ENCODE data around the gene LINC01488.

DNA sequence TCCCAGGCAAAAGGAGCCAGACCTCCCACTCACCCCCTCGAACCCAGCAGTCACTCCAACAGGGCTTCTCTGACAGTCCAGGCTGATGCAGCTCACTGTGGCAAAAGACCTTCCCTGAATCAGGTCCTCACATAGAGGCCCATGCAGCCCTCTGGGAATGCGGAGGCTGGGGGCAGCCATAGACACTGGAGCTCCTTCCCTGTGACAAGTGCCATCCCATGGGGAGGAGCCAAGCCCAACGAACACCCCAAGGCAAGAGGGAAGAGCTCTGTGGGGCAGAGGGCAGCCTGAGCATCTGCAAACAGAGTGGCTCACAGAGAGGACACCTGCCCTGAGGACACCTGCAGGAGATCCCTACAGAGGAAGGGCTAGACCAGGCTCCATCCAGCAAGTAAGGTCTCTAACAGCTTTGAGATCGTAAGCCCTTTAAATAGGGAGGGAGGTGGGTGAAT lies at the start of gene LINC01488:
- TF ChIP-seq GLI4 (tag by site-specific recombination; IDR thresholded peaks at IDR 0.05) (no peak), ZNF335 (tag by site-specific recombination; conservative IDR thresholded peaks at IDR 0.05) (no peak), ZNF843 (tag by site-specific recombination; IDR thresholded peaks at IDR 0.05) (no peak), ZNF768 (tag by site-specific recombination; IDR thresholded peaks at IDR 0.05) (no peak), ZFP3 (tag by site-specific recombination; IDR thresholded peaks at IDR 0.05; ENCODE audit: low read depth) (no peak)
- TF ChIP-seq, protein P1, sequence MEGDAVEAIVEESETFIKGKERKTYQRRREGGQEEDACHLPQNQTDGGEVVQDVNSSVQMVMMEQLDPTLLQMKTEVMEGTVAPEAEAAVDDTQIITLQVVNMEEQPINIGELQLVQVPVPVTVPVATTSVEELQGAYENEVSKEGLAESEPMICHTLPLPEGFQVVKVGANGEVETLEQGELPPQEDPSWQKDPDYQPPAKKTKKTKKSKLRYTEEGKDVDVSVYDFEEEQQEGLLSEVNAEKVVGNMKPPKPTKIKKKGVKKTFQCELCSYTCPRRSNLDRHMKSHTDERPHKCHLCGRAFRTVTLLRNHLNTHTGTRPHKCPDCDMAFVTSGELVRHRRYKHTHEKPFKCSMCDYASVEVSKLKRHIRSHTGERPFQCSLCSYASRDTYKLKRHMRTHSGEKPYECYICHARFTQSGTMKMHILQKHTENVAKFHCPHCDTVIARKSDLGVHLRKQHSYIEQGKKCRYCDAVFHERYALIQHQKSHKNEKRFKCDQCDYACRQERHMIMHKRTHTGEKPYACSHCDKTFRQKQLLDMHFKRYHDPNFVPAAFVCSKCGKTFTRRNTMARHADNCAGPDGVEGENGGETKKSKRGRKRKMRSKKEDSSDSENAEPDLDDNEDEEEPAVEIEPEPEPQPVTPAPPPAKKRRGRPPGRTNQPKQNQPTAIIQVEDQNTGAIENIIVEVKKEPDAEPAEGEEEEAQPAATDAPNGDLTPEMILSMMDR (tag by site-specific recombination; IDR thresholded peaks at IDR 0.05): no peak
